DMS79 treated with DMSO at 0.1 percent for 48 hours (cell line): ENCODE data around the gene IL34.
"Not testable (repeated sequence)": the region's sequence is repeated elsewhere in the genome, so short reads cannot be mapped to it uniquely, and the experiment has no call there.

Experiments used
- DNase-seq: peaks from one replicate; lab custom pipeline; 2025; lab: John Stamatoyannopoulos, UW

The IL34 gene

GRCh38 chr16:70658921-70659320 lies 12.6 kb downstream of the IL34 start:
- DNase-seq: no peak

- DNase-seq: no peak
Observed at GRCh38 chr16:70659546-70659945, 13.2 kb downstream of the IL34 start.

GRCh38 chr16:70659953-70660671 lies 13.8 kb downstream of the IL34 start:
- DNase-seq: no peak

DNA sequence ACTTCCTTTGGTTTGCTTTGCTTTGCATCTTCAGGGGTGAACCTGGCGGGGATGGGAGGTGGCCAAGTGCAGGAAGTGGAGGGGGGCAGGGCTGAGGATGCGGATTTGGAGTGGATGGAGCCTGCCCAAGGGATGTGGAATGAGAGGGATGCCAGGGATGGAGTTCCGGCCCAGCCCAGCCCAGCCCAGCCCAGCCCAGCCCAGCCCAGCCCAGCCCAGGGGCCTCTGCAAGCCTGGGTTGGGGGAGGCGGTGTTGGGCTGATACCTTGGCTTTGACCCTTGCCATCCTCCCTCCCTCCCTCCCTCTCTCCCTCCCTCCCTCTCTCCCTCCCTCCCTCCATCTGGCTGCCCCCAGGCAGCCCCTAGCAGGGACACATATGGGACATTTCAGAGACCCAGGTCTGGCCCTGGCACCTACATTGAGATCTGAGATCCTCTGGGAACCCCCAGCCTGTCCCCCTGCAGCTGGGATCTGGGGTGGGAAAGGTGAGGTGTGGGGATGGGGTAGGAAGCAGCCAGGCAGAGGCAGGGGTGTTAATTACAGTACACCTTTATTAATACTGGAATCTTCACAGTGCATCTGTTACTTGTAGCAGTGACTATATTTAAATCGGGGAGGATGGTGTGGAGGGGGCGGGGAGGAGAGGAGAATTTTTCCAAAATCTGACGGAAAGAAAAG lies 14.5 kb downstream of the IL34 start:
- DNase-seq: no peak

DNA sequence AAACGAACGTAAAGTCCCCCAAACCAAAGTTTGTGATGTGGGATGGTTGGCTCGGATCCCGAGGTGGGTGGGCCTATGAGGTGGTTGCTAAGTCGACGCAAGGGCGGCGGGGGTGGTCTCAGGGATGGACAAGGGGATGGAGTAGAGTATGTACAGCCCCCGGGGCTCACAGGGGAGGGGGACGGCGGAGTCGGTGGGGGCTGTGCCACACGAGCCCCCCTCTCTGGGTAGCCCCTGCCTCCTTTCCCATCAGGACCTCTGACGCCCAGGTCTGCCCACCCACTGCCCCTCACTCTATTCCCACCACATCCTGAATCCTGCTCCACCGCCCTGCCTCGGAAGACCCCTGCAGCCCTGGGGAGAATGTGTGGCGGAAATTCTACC lies 15.2 kb downstream of the IL34 start:
- DNase-seq: no peak

GRCh38 chr16:70661918-70662641 lies 15.7 kb downstream of the IL34 start:
- DNase-seq: no peak

- no peak for DNase-seq
Observed at GRCh38 chr16:70662991-70663523, 16.7 kb downstream of the IL34 start.

GRCh38 chr16:70663524-70664324 lies 17.4 kb downstream of the IL34 start:
- DNase-seq: no peak

- DNase-seq: no peak
Observed at GRCh38 chr16:70664325-70665112, 18.2 kb downstream of the IL34 start.

- DNase-seq: no peak
Observed at GRCh38 chr16:70665113-70665694, 18.8 kb downstream of the IL34 start.

GRCh38 chr16:70665806-70666735 lies 19.7 kb downstream of the IL34 start:
- no peak for DNase-seq

DNA sequence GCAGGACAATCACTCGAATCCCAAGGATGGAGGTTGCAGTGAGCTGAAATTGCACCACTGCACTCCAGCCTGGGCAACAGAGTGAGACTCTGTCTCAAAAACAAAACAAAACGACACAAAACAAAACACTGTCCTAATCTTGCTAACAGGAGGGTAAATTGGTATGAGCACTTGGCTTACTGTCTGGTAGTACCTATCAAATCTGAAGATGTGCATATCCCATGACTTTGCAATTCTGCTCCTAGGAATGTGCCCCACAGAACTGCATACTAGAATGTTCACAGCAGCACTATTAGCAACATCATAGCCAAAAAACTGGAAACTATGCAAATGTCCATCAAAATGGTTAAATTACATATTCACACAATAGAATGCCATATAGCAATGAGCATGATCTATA lies 23.8 kb downstream of the IL34 start:
- no peak for DNase-seq

DNA sequence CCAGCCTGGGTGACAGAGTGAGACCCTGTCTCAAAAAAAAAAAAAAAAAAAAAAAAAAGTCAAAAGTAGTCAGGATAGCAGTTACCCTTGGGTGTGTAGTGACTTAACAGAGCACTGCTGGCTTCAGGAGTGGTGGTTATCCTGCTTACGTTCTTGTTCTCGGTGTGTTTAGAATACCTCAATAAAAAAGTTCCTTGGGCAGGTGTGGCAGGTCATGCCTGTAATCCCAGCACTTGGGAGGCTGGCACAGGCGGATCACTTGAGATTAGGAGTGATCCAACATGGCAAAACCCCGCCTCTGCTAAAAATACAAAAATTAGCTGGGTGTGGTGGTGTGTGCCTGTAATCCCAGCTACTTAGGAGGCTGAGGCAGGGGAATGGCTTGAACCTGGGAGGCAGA lies 24.6 kb downstream of the IL34 start:
- not testable (repeated sequence) for DNase-seq

- DNase-seq: no peak
Observed at GRCh38 chr16:70674221-70675014, 28.1 kb downstream of the IL34 start.

GRCh38 chr16:70675851-70676513 lies 29.6 kb downstream of the IL34 start:
- DNase-seq: no peak

GRCh38 chr16:70676675-70677498 lies 30.5 kb downstream of the IL34 start:
- DNase-seq: no peak

GRCh38 chr16:70677499-70678120 lies 31.3 kb downstream of the IL34 start:
- no peak for DNase-seq
